Upper lobe of left lung (tissue), 6 donors: ENCODE data around the gene TRIM31. TPM values are rescaled to one million over a fixed set of nuclear protein-coding genes. Genes with fewer than 3 reads are reported as not detected.

ENCODE experiments used
- ATAC-seq, 2 donors: fragments of 200-7000 bp; cut with Tn5 transposase; one replicate each; pipeline ENCODE4 v1.9.1; 2022; ENCODE audit warnings: mild to moderate bottlenecking in 2 of 2, moderate library complexity in 2 of 2; ENCODE audit not compliant: low FRiP score in 2 of 2
- DNase-seq, 2 donors: peaks; one replicate each; pipeline ENCODE4 v3.0.0-alpha.2; 2019 to 2020
- H3K27ac ChIP-seq, 4 donors: fragments of 200-600 bp; sonication (generic); one replicate each; pipeline ENCODE4 v1.5.1; 2016 to 2019
- H3K27me3 ChIP-seq, 4 donors: fragments of 200-600 bp; sonication (generic); one replicate each; pipeline ENCODE4 v1.5.1; 2017 to 2019
- H3K36me3 ChIP-seq, 4 donors: fragments of 200-600 bp; sonication (generic); one replicate each; pipeline ENCODE4 v1.5.1; 2016 to 2019
- H3K4me1 ChIP-seq, 4 donors: fragments of 200-600 bp; sonication (generic); one replicate each; pipeline ENCODE4 v1.5.1; 2018 to 2019
- H3K4me3 ChIP-seq, 4 donors: fragments of 200-600 bp; sonication (generic); one replicate each; pipeline ENCODE4 v1.5.1; 2017 to 2019; ENCODE audit warnings: mild to moderate bottlenecking in 2 of 4, moderate library complexity in 1 of 4
- H3K9me3 ChIP-seq, 4 donors: fragments of 200-600 bp; sonication (generic); one replicate each; pipeline ENCODE4 v1.5.1; 2018 to 2019
- EP300 ChIP-seq, 4 donors: sonication (generic); formaldehyde crosslinking; IDR thresholded peaks; one replicate each; pipeline ENCODE4 v1.5.1; 2017; ENCODE audit warnings: antibody characterized with exemption in 4 of 4, control low read depth in 2 of 4
- POLR2A ChIP-seq, 4 donors: fragments of 450-650 bp; IDR thresholded peaks; one replicate each; pipeline ENCODE4 v1.5.1; 2016 to 2017; ENCODE audit warnings: antibody characterized with exemption in 4 of 4, mild to moderate bottlenecking in 2 of 4
- POLR2AphosphoS5 ChIP-seq, 2 donors: sonication (generic); formaldehyde crosslinking; IDR thresholded peaks; one replicate each; pipeline ENCODE4 v1.5.1; 2017; ENCODE audit warnings: antibody characterized with exemption in 2 of 2
- WGBS, 2 donors: methylation state at CpG; one replicate each; pipeline ENCODE4 v1.1.5; 2017 to 2018; 5-methylcytosine and 5-hydroxymethylcytosine counted together
- total RNA-seq, 6 donors: library from RNA; depleted of rRNA in 4 of 6; stranded (reverse); fragments of >200 nt in 4 of 6; gene quantifications; one replicate each; pipeline versions ENCODE4 v1.1.0 to v1.2.1, GENCODE V29; 2016 to 2021
- TF ChIP-seq, protein P1 (sequence below), 6 experiments: fragments of 450-650 bp in 4 of 6; fragments of 200-600 bp in 2 of 6; sonication (generic) in 2 of 6; IDR thresholded peaks; one replicate each; pipeline ENCODE4 v1.5.1; 2016 to 2019; ENCODE audit warnings: antibody characterized with exemption in 6 of 6
- donor health status: DM: no; HTN: no; CAD: no; lungs with moderate emphysema.
- donor health status: DM: no; HTN: yes; CAD: no; lungs with severe emphysema.

The TRIM31 gene
- total RNA-seq, 6 donors from 2014 or later: 0.17 to 0.79 TPM; not detected in 4

- H3K27ac ChIP-seq: peak overlapping the region in 2 of 4 donors; percentile 44 to 53
- no peaks in the 10 kb centered on the region for H3K27me3 ChIP-seq
- ATAC-seq: peak in 1 of 2 donors; percentile 4
- no peaks in the 10 kb centered on the region for H3K36me3 ChIP-seq
- peaks cover 7 to 13% (median 10%) of the 10 kb centered on the region in 4 donors for H3K4me1 ChIP-seq
- H3K4me3 ChIP-seq: no peak overlapping the region
- DNase-seq: no peak
- TF ChIP-seq, protein P1, sequence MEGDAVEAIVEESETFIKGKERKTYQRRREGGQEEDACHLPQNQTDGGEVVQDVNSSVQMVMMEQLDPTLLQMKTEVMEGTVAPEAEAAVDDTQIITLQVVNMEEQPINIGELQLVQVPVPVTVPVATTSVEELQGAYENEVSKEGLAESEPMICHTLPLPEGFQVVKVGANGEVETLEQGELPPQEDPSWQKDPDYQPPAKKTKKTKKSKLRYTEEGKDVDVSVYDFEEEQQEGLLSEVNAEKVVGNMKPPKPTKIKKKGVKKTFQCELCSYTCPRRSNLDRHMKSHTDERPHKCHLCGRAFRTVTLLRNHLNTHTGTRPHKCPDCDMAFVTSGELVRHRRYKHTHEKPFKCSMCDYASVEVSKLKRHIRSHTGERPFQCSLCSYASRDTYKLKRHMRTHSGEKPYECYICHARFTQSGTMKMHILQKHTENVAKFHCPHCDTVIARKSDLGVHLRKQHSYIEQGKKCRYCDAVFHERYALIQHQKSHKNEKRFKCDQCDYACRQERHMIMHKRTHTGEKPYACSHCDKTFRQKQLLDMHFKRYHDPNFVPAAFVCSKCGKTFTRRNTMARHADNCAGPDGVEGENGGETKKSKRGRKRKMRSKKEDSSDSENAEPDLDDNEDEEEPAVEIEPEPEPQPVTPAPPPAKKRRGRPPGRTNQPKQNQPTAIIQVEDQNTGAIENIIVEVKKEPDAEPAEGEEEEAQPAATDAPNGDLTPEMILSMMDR (IDR thresholded peaks at IDR 0.05): no peak
- TF ChIP-seq EP300 (IDR thresholded peaks at IDR 0.05): no peak
- no peak for TF ChIP-seq POLR2A (IDR thresholded peaks at IDR 0.05)
- no peak for TF ChIP-seq POLR2AphosphoS5 (IDR thresholded peaks at IDR 0.05)
- H3K9me3 ChIP-seq: no peaks in the 10 kb centered on the region
- WGBS, 2 donors: 79 to 83% methylated on average over 2 of the region's 2 CpGs
These were observed 42.8 kb upstream of the TRIM31 start for GRCh38 chr6:30155520-30156261.

DNA sequence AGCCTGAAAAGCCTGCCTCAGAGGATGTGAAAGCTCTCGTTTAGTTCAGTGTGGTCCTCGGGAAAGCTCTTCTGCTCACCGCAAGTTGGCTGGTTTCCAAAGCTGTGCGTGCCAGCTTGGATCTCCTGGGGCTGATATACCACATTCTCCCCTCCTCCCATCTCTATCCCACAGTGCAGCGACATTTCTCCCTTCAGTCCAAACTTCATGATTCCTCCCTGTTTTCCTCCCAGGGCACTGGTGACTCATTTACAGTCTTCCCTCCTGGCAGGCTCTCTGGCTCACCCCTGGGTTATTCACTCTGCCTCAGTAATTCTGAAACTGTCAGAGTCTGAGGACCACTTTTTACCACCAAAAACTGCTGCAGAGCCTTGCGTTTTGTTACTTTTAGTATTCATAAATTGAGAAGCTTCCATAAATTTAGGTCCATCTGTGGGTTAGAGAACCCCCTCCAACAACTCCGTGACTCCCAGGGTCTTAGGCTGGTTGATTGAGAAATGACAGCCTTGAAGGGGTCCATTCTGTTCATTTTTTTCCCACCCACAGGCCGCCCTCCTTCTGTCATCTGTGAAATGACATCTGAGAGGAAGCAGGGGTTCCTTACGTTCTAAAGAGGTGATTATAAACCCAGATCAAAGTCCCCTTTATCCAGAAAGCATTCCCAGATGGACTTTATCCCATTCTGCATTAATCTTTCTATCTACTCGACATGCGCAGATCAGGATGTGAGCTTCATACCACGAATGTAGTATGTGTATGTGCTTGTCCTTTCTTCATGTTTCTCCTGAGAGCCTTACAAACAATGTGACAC is 42.0 kb upstream of the TRIM31 start:
- ATAC-seq: peak in 1 of 2 donors; percentile 72
- H3K27ac ChIP-seq: no peak overlapping the region
- 77 to 78% methylated on average over 12 of the region's 12 CpGs for WGBS, 2 donors
- H3K4me1 ChIP-seq: peaks cover 7 to 13% (median 10%) of the 10 kb centered on the region in 4 donors
- no peaks in the 10 kb centered on the region for H3K9me3 ChIP-seq
- no peak for TF ChIP-seq POLR2A (IDR thresholded peaks at IDR 0.05)
- TF ChIP-seq, protein P1 (IDR thresholded peaks at IDR 0.05): no peak
- no peak overlapping the region for H3K4me3 ChIP-seq
- no peaks in the 10 kb centered on the region for H3K36me3 ChIP-seq
- no peaks in the 10 kb centered on the region for H3K27me3 ChIP-seq
- DNase-seq: no peak

DNA sequence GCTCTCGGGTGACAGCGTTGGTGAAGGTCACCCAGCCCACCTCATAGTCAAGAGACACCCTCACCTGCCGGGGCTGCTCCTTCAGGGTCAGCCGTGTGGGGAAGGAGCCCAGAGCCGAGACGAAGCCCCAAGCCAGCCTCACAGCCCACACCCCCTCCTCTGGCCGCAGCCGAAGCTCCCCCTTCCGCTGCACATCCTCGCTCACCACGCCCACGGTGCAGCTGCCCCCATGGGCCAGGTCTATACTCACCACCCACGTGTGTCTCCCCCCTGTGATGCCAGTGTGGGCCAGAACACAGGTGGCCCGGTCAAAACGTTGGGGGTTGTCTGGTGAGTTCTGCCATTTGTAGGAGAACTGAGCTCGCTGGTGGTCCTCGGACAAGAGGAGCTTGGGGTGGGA is 41.2 kb upstream of the TRIM31 start:
- Histone ChIP-seq H3K4me3 (no peak overlapping the region), H3K9me3 (no peaks in the 10 kb centered on the region), H3K27me3 (no peaks in the 10 kb centered on the region), H3K36me3 (no peaks in the 10 kb centered on the region), H3K4me1 (peaks cover 7 to 13% (median 10%) of the 10 kb centered on the region in 4 donors), H3K27ac (no peak overlapping the region)
- 87 to 88% methylated on average over 11 to 15 of the region's 17 CpGs for WGBS, 2 donors
- TF ChIP-seq POLR2AphosphoS5 (IDR thresholded peaks at IDR 0.05) (no peak), EP300 (IDR thresholded peaks at IDR 0.05) (no peak), POLR2A (IDR thresholded peaks at IDR 0.05) (no peak)
- TF ChIP-seq, protein P1 (IDR thresholded peaks at IDR 0.05): no peak
- no peak for ATAC-seq
- peak in 1 of 2 donors; percentile 61 for DNase-seq

- Histone ChIP-seq H3K36me3 (no peaks in the 10 kb centered on the region), H3K27ac (no peak overlapping the region), H3K27me3 (no peaks in the 10 kb centered on the region), H3K4me1 (peaks cover 7 to 13% (median 10%) of the 10 kb centered on the region in 4 donors), H3K4me3 (no peak overlapping the region), H3K9me3 (no peaks in the 10 kb centered on the region)
- TF ChIP-seq, protein P1 (IDR thresholded peaks at IDR 0.05): no peak
- TF ChIP-seq POLR2AphosphoS5 (IDR thresholded peaks at IDR 0.05) (no peak), POLR2A (IDR thresholded peaks at IDR 0.05) (no peak), EP300 (IDR thresholded peaks at IDR 0.05) (no peak)
- ATAC-seq: no peak
- 65 to 81% methylated on average over 3 of the region's 3 CpGs for WGBS, 2 donors
- DNase-seq: no peak
These were observed 40.2 kb upstream of the TRIM31 start for GRCh38 chr6:30152910-30153610.
